Globus pallidus (tissue), 1 donor: Measurements from ENCODE around the gene CCDC190.
"Not testable (repeated sequence)": the region's sequence is repeated elsewhere in the genome, so short reads cannot be mapped to it uniquely, and the experiment has no call there.

Experiments used
- DNase-seq: peaks from one replicate; pipeline ENCODE4 v3.0.0-alpha.2; 2015; ENCODE audit warnings: low spot score

Gene CCDC190

DNA sequence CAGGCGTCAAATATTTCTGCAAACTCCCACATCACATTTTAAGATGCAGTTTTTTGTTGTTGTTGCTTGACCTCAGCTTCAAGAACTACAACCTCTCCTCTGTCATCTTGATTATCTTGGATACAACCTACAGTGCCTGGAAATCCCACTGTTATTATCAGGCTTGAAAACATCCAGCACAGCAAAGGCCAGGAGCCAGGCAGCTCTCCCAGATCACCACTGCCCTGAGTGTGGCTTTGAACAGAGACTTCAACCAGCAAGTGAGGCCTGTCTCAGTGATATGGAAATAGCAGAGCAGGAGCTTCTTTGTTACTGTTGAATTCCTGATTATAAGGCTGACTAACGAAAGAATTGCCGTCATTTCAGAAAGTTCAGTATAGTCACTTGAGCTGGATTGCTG lies 28.5 kb downstream of the CCDC190 start:
- DNase-seq, result no peak

DNA sequence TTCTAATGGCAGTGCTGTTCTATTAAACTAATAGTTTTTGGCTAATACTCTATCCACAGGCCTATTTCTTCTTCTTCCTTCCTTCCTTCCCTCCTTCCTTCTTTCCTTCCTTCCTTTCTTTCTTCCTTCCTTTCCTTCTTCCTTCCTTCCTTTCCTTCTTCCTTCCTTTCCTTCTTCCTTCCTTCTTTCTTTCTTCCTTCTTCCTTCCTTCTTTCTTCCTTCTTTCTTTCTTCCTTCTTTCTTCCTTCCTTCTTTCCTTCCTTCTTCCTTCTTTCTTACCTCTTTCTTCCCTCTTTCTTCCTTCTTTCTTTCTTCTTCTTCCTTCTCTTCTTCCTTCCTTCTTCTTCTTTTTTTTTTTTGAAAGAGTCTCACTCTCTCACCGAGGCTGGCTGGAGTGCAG lies 31.7 kb downstream of the CCDC190 start:
- DNase-seq, result no peak

DNA sequence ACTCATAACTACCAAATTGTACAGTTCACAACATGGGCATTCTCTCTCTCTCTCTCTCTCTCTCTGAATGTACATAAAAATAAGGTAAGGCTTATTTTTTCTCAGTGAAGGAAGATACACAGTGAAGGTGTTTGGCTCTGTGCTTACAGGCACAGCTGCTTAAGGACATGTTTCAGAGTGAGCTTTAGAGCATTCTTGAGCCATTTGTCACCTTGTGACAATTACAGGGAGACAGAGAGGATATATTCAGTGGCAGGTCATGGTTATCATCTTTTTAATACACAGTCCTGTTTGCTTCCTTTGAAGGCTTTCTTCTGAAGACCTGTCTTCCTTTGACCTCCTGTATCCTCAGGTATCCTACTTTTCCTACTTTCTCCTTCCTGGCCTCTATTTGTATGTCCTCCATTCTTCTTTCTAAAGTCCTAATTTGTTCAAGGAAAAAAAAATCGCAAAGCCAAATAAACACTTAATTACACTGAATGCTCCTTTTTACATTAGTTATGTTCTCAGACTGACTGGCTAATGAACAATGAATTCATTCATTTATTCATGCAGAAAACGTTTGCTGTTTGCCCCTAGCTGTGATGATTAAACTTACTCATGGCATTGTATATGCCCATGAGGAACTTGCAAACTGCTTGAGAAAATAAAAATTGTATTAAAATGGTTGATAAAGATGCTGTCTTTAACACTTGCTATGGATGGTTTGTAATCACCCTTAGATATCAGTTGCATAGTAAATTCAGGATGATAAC lies 37.0 kb downstream of the CCDC190 start:
- DNase-seq, result no peak

DNA sequence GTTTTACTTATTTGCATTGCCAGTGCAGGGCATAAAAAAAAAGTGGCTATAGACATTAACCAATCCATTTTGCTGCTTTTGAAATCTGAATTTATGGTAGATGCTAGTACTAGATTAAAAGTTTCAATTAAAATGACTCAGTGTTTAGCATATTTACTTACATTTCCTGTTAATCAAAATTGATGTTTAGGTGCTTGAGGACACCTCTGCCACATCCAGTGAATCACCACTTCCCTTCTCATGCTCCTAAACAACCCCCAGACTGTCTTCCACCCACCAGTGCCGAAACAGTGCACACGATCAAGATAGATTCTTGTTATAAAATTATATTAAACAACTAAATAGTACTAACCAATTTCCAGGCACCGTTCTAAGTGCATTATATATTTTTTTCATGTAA lies 37.7 kb downstream of the CCDC190 start:
- DNase-seq, result no peak

DNA sequence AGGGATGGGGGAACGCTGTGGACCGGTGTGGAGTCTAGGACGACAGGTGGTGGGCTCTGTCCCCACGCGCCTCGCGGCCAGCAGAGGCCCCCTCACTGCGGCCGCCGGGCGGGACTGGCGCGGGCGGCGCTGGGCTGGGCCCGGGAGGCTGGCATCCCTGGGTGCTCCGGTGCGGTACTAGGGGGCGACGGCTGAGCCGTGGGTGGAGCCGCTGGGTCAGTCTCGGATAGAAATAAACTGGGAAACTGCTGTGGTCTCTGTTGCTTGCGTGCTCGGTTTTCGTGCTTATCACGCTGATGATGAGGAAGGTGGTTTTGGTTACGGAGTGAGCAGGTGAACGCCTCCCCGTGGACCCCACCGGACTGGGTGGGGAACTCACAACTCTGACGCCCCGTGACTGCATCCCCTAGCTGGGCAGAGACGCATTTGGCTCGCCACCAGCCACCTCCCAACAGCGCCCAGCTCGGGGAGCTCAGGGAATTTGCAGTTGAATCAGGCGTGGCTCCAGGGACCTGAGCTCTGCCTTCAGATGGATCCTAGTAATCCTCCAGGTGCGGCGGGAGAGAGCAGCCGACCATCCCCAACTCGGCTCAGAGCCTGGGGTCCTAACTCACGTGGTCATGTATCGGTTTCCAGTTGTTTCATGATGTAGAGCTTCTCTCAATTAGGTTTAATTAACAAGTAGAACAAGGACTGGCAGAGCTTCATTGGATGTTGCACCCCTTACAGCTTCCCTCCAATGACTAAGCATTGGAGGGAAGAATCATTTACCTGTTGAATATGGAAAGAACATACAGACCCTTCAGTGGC lies 38.4 kb downstream of the CCDC190 start:
- no peak for DNase-seq

DNA sequence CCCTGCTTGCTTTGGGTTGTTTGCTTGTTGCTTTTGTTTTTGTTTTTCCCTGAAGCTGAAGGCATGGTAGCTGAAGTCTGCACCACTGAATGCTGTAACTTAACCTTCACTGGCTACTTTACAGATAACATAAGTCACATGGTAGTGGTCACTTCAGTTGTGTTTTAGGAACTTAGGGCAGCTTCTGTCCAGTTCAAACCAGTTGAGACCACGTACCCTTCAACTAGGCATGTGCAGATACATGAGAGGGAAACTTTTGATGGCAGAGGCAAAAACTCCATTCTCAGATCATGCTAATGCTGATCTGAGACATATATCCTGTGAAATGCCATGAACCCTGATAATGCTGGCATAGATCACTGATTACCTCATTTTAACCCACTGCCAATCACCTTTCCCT lies 42.3 kb downstream of the CCDC190 start:
- DNase-seq, result not testable (repeated sequence)

DNA sequence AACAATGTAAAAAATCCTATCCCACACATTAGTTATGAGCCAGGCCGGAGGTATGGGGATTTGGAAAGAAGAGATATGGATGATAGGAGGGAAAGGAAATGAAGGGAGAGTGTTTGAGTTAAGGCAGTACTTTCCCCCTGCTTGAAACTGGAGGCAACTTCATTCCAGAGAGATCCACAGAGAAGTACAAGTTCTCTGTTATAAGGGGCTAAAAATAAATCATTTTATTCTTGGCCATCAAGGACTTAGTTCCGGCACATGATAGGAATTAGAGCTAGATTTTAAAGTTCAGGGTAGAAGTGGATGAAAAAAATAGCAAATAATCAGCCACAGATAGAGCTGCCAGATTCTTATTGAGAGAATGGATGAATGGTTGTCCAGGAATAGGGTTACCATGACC lies 42.8 kb downstream of the CCDC190 start:
- DNase-seq, result not testable (repeated sequence)

DNA sequence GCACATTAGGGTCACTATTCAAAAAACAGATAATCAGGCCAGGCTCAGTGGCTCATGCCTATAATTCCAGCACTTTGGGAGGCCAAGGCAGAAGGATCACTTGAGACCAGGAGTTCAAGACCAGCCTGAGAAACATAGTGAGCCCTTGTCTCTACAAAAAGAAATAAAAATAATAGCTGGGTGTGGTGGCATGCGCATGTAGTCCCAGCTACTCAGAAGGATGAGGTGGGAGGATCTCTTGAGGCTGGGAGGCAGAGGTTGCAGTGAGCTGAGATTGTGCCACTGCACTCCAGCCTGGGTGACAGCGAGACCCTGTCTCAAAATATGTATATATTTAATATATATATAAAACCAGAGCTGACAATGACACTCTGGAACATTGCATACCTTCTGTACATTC lies 48.6 kb downstream of the CCDC190 start:
- not testable (repeated sequence) for DNase-seq

DNA sequence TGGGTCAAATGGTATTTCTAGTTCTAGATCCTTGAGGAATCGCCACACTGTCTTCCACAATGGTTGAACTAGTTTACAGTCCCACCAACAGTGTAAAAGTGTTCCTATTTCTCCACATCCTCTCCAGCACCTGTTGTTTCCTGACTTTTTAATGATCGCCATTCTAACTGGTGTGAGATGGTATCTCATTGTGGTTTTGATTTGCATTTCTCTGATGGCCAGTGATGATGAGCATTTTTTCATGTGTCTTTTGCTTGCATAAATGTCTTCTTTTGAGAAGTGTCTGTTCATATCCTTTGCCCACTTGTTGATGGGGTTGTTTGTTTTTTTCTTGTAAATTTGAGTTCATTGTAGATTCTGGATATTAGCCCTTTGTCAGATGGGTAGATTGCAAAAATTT lies 53.5 kb downstream of the CCDC190 start:
- DNase-seq, result not testable (repeated sequence)
